Subcutaneous abdominal adipose tissue (tissue), 5 donors: ENCODE results near the gene TPT1.

Experiments used
- H3K27ac ChIP-seq: one replicate; pipeline ENCODE4 v1.7.0; 2013; ENCODE audit warnings: low read depth, mild to moderate bottlenecking, inconsistent platforms, low read length, moderate library complexity
- H3K27me3 ChIP-seq, 5 donors: one replicate each; pipeline ENCODE4 v1.7.0; 2013; ENCODE audit warnings: low read length in 5 of 5, inconsistent platforms in 1 of 5; ENCODE audit not compliant: control insufficient read depth in 5 of 5, insufficient read depth in 4 of 5
- H3K36me3 ChIP-seq, 5 donors: one replicate each; pipeline ENCODE4 v1.7.0; 2013; ENCODE audit warnings: low read length in 5 of 5; ENCODE audit not compliant: control insufficient read depth in 5 of 5, insufficient read depth in 5 of 5
- H3K4me1 ChIP-seq, 5 donors: one replicate each; pipeline ENCODE4 v1.7.0; 2013; ENCODE audit warnings: low read length in 5 of 5, mild to moderate bottlenecking in 3 of 5, moderate library complexity in 1 of 5; ENCODE audit not compliant: control insufficient read depth in 5 of 5, insufficient read depth in 5 of 5
- H3K4me3 ChIP-seq, 5 donors: one replicate each; pipeline ENCODE4 v1.7.0; 2013; ENCODE audit warnings: low read length in 5 of 5, low read depth in 1 of 5
- H3K9ac ChIP-seq, 5 donors: one replicate each; pipeline ENCODE4 v1.7.0; 2013; ENCODE audit warnings: low read length in 5 of 5, mild to moderate bottlenecking in 4 of 5, moderate library complexity in 3 of 5
- H3K9me3 ChIP-seq, 5 donors: one replicate each; pipeline ENCODE4 v1.7.0; 2013; ENCODE audit warnings: low read length in 5 of 5; ENCODE audit not compliant: control insufficient read depth in 5 of 5
- donor health status: healthy.
- donor health status: healthy.
- donor health status: healthy.
- donor health status: healthy.
- donor health status: healthy.

The TPT1 gene

DNA sequence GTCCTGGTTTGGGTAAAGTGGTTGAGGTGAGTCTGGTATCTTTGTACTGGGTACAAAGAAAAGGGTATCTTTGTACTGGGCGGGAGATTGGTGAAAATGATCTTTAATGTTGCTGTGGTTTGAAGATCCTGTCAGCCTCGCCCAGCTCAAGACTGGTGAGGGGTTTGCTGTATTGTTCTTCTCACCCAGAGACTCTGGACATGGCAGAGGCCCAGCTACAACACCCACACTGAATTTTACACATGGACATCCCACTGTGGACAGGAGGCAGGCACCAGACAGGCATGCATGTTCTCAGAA, 42.8 kb downstream of the TPT1 start:
- no peak overlapping the region for H3K4me3 ChIP-seq

GRCh38 chr13:45297456-45298205, 43.4 kb downstream of the TPT1 start:
- no peaks in the 10 kb centered on the region for H3K4me1 ChIP-seq

More for the DNA sequence above, 42.8 kb downstream of the TPT1 start:
- no peaks in the 10 kb centered on the region for H3K9me3 ChIP-seq
- H3K4me1 ChIP-seq: no peaks in the 10 kb centered on the region
- H3K27ac ChIP-seq: no peak overlapping the region
- no peak overlapping the region for H3K9ac ChIP-seq
- H3K27me3 ChIP-seq: peaks cover 0 to 6% (median 2%) of the 10 kb centered on the region in 5 donors
- no peaks in the 10 kb centered on the region for H3K36me3 ChIP-seq

GRCh38 chr13:45296259-45296658, 44.7 kb downstream of the TPT1 start:
- no peaks in the 10 kb centered on the region for H3K36me3 ChIP-seq

More at GRCh38 chr13:45297456-45298205, 43.4 kb downstream of the TPT1 start:
- no peak overlapping the region for H3K27ac ChIP-seq
- H3K9me3 ChIP-seq: no peaks in the 10 kb centered on the region
- no peak overlapping the region for H3K4me3 ChIP-seq
- H3K9ac ChIP-seq: no peak overlapping the region
- peaks cover 0 to 4% (median 2%) of the 10 kb centered on the region in 5 donors for H3K27me3 ChIP-seq
- no peaks in the 10 kb centered on the region for H3K36me3 ChIP-seq

GRCh38 chr13:45295536-45295935, 45.4 kb downstream of the TPT1 start:
- Histone ChIP-seq H3K4me3 (no peak overlapping the region), H3K27me3 (no peaks in the 10 kb centered on the region), H3K9ac (no peak overlapping the region), H3K4me1 (no peaks in the 10 kb centered on the region), H3K27ac (no peak overlapping the region), H3K9me3 (no peaks in the 10 kb centered on the region), H3K36me3 (no peaks in the 10 kb centered on the region)

More at GRCh38 chr13:45296259-45296658, 44.7 kb downstream of the TPT1 start:
- Histone ChIP-seq H3K9ac (no peak overlapping the region), H3K27ac (no peak overlapping the region), H3K4me3 (no peak overlapping the region), H3K9me3 (no peaks in the 10 kb centered on the region), H3K4me1 (no peaks in the 10 kb centered on the region), H3K27me3 (peaks cover 0 to under 1% (median 0%) of the 10 kb centered on the region in 5 donors)

DNA sequence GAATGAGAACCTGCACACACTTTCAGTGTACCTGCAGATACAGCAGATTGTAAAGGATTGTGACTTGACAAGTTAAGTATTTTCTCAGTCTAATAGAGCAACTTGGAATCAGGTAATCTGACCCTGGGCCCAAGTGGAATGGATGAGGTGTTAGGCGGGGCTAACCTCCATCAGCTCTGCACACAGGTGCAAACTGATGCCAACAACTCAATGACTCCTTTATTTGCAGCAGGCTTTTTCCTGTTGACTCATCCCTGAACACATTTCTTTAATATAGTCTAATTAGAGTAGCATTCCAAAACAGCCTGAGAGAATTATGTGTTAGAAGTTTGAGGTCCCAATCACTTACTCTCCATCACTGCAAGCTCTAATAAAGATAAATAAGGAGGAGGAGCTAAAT, 48.8 kb downstream of the TPT1 start:
- Histone ChIP-seq H3K4me3 (no peak overlapping the region), H3K27me3 (no peaks in the 10 kb centered on the region), H3K9ac (no peak overlapping the region), H3K36me3 (peaks cover 0 to 11% (median 2%) of the 10 kb centered on the region in 5 donors), H3K9me3 (no peaks in the 10 kb centered on the region), H3K27ac (no peak overlapping the region), H3K4me1 (no peaks in the 10 kb centered on the region)

- Histone ChIP-seq H3K27ac (no peak overlapping the region), H3K4me3 (no peak overlapping the region), H3K27me3 (no peaks in the 10 kb centered on the region)
Measured at GRCh38 chr13:45289936-45290563, 50.9 kb downstream of the TPT1 start.

More at GRCh38 chr13:45289936-45290563, 50.9 kb downstream of the TPT1 start:
- Histone ChIP-seq H3K9ac (no peak overlapping the region), H3K36me3 (peaks cover 0 to 18% (median 3%) of the 10 kb centered on the region in 5 donors), H3K9me3 (no peaks in the 10 kb centered on the region), H3K4me1 (no peaks in the 10 kb centered on the region)
